SK-N-MC (cell line): ENCODE data around the gene TMEM144.

Source experiments
- EZH2 ChIP-seq: fragments of 200-600 bp; sonication (generic); IDR thresholded peaks from one replicate; pipeline ENCODE4 v1.6.1; 2017; ENCODE audit warnings: antibody characterized with exemption
- POLR2AphosphoS5 ChIP-seq: IDR thresholded peaks from 2 replicates; pipeline ENCODE4 v1.6.1; 2012; ENCODE audit warnings: mild to moderate bottlenecking, low read depth, low read length, borderline replicate concordance

DNA sequence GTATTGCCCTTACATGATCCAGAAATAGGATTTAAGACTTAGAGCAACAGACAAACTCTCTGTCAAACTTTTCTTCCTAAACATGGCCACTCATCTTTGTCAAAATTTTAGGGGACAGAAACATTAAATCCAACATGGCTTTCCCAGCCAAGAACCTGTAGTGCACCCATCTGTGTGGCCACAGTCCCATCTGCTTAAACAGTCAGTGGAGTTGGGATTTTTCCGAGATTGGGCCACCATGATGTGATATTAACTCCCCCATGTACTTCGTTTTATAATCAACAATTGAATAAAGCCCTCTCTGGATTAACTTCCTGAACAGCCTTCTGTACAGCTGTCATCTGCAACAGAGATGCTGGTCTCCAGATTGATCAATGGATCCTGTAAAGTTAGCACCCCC is 28.9 kb downstream of the TMEM144 start:
- TF ChIP-seq POLR2AphosphoS5: no peak
- no peak for TF ChIP-seq EZH2
